ENCODE results near the gene LRG1. TPM values are rescaled to one million over a fixed set of nuclear protein-coding genes. Genes with fewer than 3 reads are reported as not detected.

LRG1 gene
- total and polyA plus RNA-seq, 9 donors: 0.33 to 7.6 (median 2.7) TPM

- H3K36me3 ChIP-seq: no peaks in the 10 kb centered on the region
- intact Hi-C loops (cut with DNase I): no loop called here
These were observed 44.4 kb downstream of the LRG1 start for GRCh38 chr19:4495471-4495870.

GRCh38 chr19:4494691-4495064, 45.2 kb downstream of the LRG1 start:
- 91 to 95% (median 91%) methylated on average over 8 of the region's 8 CpGs for WGBS, 3 donors
- Histone ChIP-seq H3K9me3 (no peaks in the 10 kb centered on the region), H3K36me3 (no peaks in the 10 kb centered on the region), H3K27me3 (no peaks in the 10 kb centered on the region), H3K4me3 (no peak overlapping the region), H3K27ac (no peak overlapping the region), H3K4me1 (ENCODE audit: insufficient read depth) (no peaks in the 10 kb centered on the region)
- TF ChIP-seq CTCF (IDR thresholded peaks at IDR 0.05) (no peak), POLR2A (IDR thresholded peaks at IDR 0.05) (no peak), EP300 (IDR thresholded peaks at IDR 0.05) (no peak)
- no peak for DNase-seq
- intact Hi-C loops (cut with DNase I): no loop called here

More at GRCh38 chr19:4495471-4495870, 44.4 kb downstream of the LRG1 start:
- no peak overlapping the region for H3K4me3 ChIP-seq
- no peak overlapping the region for H3K27ac ChIP-seq
- no peak for DNase-seq
- no peak for TF ChIP-seq CTCF (IDR thresholded peaks at IDR 0.05)
- H3K27me3 ChIP-seq: no peaks in the 10 kb centered on the region
- WGBS, 3 donors: 89 to 92% (median 92%) methylated on average over 12 of the region's 12 CpGs
- H3K4me1 ChIP-seq (ENCODE audit: insufficient read depth): no peaks in the 10 kb centered on the region
- no peaks in the 10 kb centered on the region for H3K9me3 ChIP-seq

- Histone ChIP-seq H3K4me1 (ENCODE audit: insufficient read depth) (no peaks in the 10 kb centered on the region), H3K9me3 (no peaks in the 10 kb centered on the region), H3K27me3 (no peaks in the 10 kb centered on the region), H3K36me3 (no peaks in the 10 kb centered on the region), H3K27ac (no peak overlapping the region), H3K4me3 (no peak overlapping the region)
- intact Hi-C loops (cut with DNase I): no loop called here
- TF ChIP-seq CTCF (IDR thresholded peaks at IDR 0.05) (no peak), POLR2A (IDR thresholded peaks at IDR 0.05) (no peak), EP300 (IDR thresholded peaks at IDR 0.05) (no peak)
- DNase-seq: no peak
- 93 to 94% (median 93%) methylated on average over 60 to 61 of the region's 61 CpGs for WGBS, 3 donors
These were observed 45.7 kb downstream of the LRG1 start for GRCh38 chr19:4493929-4494690.

GRCh38 chr19:4493104-4493928, 46.5 kb downstream of the LRG1 start:
- H3K27me3 ChIP-seq: no peaks in the 10 kb centered on the region
- intact Hi-C loops (cut with DNase I): no loop called here
- H3K4me1 ChIP-seq (ENCODE audit: insufficient read depth): no peaks in the 10 kb centered on the region
- no peak overlapping the region for H3K27ac ChIP-seq
- DNase-seq: no peak
- TF ChIP-seq EP300 (IDR thresholded peaks at IDR 0.05): no peak
- no peak for TF ChIP-seq POLR2A (IDR thresholded peaks at IDR 0.05)
- TF ChIP-seq CTCF (IDR thresholded peaks at IDR 0.05): no peak
- H3K36me3 ChIP-seq: no peaks in the 10 kb centered on the region
- 91 to 93% (median 92%) methylated on average over 40 to 41 of the region's 41 CpGs for WGBS, 3 donors
- H3K9me3 ChIP-seq: no peaks in the 10 kb centered on the region
- no peak overlapping the region for H3K4me3 ChIP-seq

Data from ovary (tissue), 9 donors.